A549 (cell line): Measurements from ENCODE around the gene MAD1L1. TPM values are rescaled to one million over a fixed set of nuclear protein-coding genes. Genes with fewer than 3 reads are reported as not detected.
"Not testable (repeated sequence)": the region's sequence is repeated elsewhere in the genome, so short reads cannot be mapped to it uniquely, and the experiment has no call there.

Experiments used
- ATAC-seq, 2 experiments: fragments of 200-7000 bp in 1 of 2; fragments of >200 bp in 1 of 2; cut with Nextera tagmentation in 1 of 2; cut with Tn5 transposase in 1 of 2; 3 replicates each; pipeline versions ENCODE4 v1.8.0 to v1.9.1; 2018 to 2020; ENCODE audit warnings: mild to moderate bottlenecking in 1 of 2, moderate library complexity in 1 of 2
- CTCF ChIA-PET: fragments of 300-600 bp; sonication (Branson Sonifier 250); formaldehyde crosslinking; extraction: SDS; loops from one replicate; lab custom pipeline; 2021; ENCODE audit warnings: antibody characterized with exemption, inconsistent platforms; lab: Yijun Ruan, JAX
- POLR2A ChIA-PET: fragments of 350-600 bp; formaldehyde crosslinking; extraction: SDS; loops from one replicate; lab custom pipeline; 2021; ENCODE audit warnings: antibody characterized with exemption, inconsistent platforms; lab: Yijun Ruan, JAX
- DNase-seq, 2 experiments: peaks; one replicate each; pipeline versions ENCODE4 v3.0.0 to v3.0.0-alpha.2; 2011 to 2016; ENCODE audit warnings: low read depth in 1 of 2, low spot score in 1 of 2
- FAIRE-seq: peaks from 2 replicates; lab custom pipeline; 2011; peaks lifted over from hg19 to GRCh38; lab: Jason Lieb, UNC
- H3K27ac ChIP-seq, 2 experiments: fragments of >200 bp; sonication (Bioruptor Twin); formaldehyde crosslinking; 3 replicates each; pipeline ENCODE4 v1.5.1; 2016 to 2017
- H3K4me1 ChIP-seq: fragments of >200 bp; sonication (Bioruptor Twin); formaldehyde crosslinking; 3 replicates; pipeline ENCODE4 v1.6.1; 2016
- H3K4me2 ChIP-seq: fragments of >200 bp; sonication (Bioruptor Twin); formaldehyde crosslinking; 3 replicates; pipeline ENCODE4 v1.6.1; 2016
- H3K4me3 ChIP-seq: fragments of >200 bp; sonication (Bioruptor Twin); formaldehyde crosslinking; 3 replicates; pipeline ENCODE4 v1.5.1; 2016
- H3K9me3 ChIP-seq: fragments of >200 bp; sonication (Bioruptor Twin); formaldehyde crosslinking; 3 replicates; pipeline ENCODE4 v1.6.1; 2016
- ATOH8 ChIP-seq: fragments of 250-450 bp; sonication (Bioruptor Pico); IDR thresholded peaks from 2 replicates; pipeline ENCODE4 v1.5.0; 2020; ENCODE audit warnings: low read depth, mild to moderate bottlenecking, moderate library complexity
- BHLHE40 ChIP-seq: IDR thresholded peaks from 2 replicates; pipeline ENCODE4 v1.6.1; 2012; ENCODE audit warnings: low read depth, low read length, inconsistent platforms
- EHF ChIP-seq: fragments of 250-450 bp; sonication (Bioruptor Pico); IDR thresholded peaks from 2 replicates; pipeline ENCODE4 v1.5.0; 2020; ENCODE audit warnings: mild to moderate bottlenecking
- HDAC2 ChIP-seq: fragments of 200-600 bp; sonication (generic); IDR thresholded peaks from 2 replicates; pipeline ENCODE4 v1.6.1; 2016
- HEYL ChIP-seq: fragments of 250-450 bp; sonication (Bioruptor Pico); IDR thresholded peaks from 2 replicates; pipeline ENCODE4 v1.8.0; 2021; ENCODE audit warnings: mild to moderate bottlenecking, moderate library complexity
- HOXB13 ChIP-seq: fragments of 250-450 bp; sonication (Bioruptor Pico); IDR thresholded peaks from 2 replicates; pipeline ENCODE4 v1.5.0; 2020; ENCODE audit warnings: low read depth, mild to moderate bottlenecking, moderate library complexity
- HOXB5 ChIP-seq: fragments of 250-450 bp; sonication (Bioruptor Pico); IDR thresholded peaks from 2 replicates; pipeline ENCODE4 v1.5.0; 2020; ENCODE audit warnings: mild to moderate bottlenecking, moderate library complexity
- JUN ChIP-seq, 2 experiments: fragments of >200 bp; sonication (Bioruptor Twin); formaldehyde crosslinking; IDR thresholded peaks; 2 replicates in 1 of 2; 3 replicates in 1 of 2; pipeline ENCODE4 v1.6.1; 2016 to 2017
- MAFK ChIP-seq: fragments of 450-650 bp; IDR thresholded peaks from 2 replicates; pipeline ENCODE4 v1.6.1; 2014; ENCODE audit not compliant: partially characterized antibody
- MAZ ChIP-seq: fragments of 150-350 bp; IDR thresholded peaks from 2 replicates; pipeline ENCODE4 v1.6.1; 2014; ENCODE audit warnings: antibody characterized with exemption, low read depth, low read length, borderline replicate concordance
- RAD21 ChIP-seq, 2 experiments: fragments of >200 bp in 1 of 2; sonication (Bioruptor Twin) in 1 of 2; formaldehyde crosslinking in 1 of 2; IDR thresholded peaks in 1 of 2; conservative IDR thresholded peaks in 1 of 2; 2 replicates in 1 of 2; 3 replicates in 1 of 2; pipeline ENCODE4 v1.6.1; 2012 to 2018; ENCODE audit warnings: inconsistent platforms in 1 of 2
- RFX5 ChIP-seq: fragments of 450-650 bp; IDR thresholded peaks from 2 replicates; pipeline ENCODE4 v1.7.1; 2014; ENCODE audit warnings: antibody characterized with exemption, mild to moderate bottlenecking, moderate library complexity
- RNF2 ChIP-seq: fragments of 200-600 bp; sonication (generic); IDR thresholded peaks from 2 replicates; pipeline ENCODE4 v1.6.1; 2016; ENCODE audit warnings: low read depth, mild to moderate bottlenecking, antibody characterized with exemption, moderate library complexity, borderline replicate concordance
- TFCP2L1 ChIP-seq: fragments of 250-450 bp; sonication (Bioruptor Pico); IDR thresholded peaks from 2 replicates; pipeline ENCODE4 v1.5.0; 2021; ENCODE audit warnings: mild to moderate bottlenecking
- ZNF302 ChIP-seq: fragments of 250-450 bp; sonication (Bioruptor Pico); IDR thresholded peaks from 2 replicates; pipeline ENCODE4 v1.9.0; 2021; ENCODE audit warnings: inconsistent platforms, mild to moderate bottlenecking, moderate library complexity
- ZSCAN20 ChIP-seq: fragments of 250-450 bp; sonication (Bioruptor Pico); IDR thresholded peaks from 2 replicates; pipeline ENCODE4 v1.8.0; 2022; ENCODE audit warnings: mild to moderate bottlenecking, moderate library complexity
- WGBS: methylation state at CpG from one replicate; pipeline ENCODE4 v1.1.6; 2017; ENCODE audit errors: missing lambda C conversion rate; 5-methylcytosine and 5-hydroxymethylcytosine counted together
- polyA plus RNA-seq, 4 experiments: library from polyadenylated mRNA; depleted of rRNA in 3 of 4; stranded (reverse); fragments of >200 nt; fragmentation: RNase III in 1 of 4; extraction: RNeasy Plus Mini Kit Qiagen cat#74134 plus additional on column Dnase treatment in 1 of 4; gene quantifications; 2 replicates in 3 of 4; 3 replicates in 1 of 4; pipeline ENCODE4 v1.2.3, GENCODE V29; 2011 to 2017
- TF ChIP-seq, protein P1 (sequence below): fragments of >200 bp; sonication (Bioruptor Twin); formaldehyde crosslinking; IDR thresholded peaks from 3 replicates; pipeline ENCODE4 v1.6.1; 2016

MAD1L1 gene
- polyA plus RNA-seq, 2 of the 4 experiments (the other 2 are of a cell fraction) = 13.6 to 16.6 TPM

- Histone ChIP-seq H3K4me2 (peak overlapping the region; percentile 36), H3K9me3 (no peaks in the 10 kb centered on the region)
- no peak for FAIRE-seq
- no peak for TF ChIP-seq ZSCAN20 (CRISPR knock-in tag)
- no peak for TF ChIP-seq MAFK
- TF ChIP-seq MAZ = no peak
- TF ChIP-seq, protein P1, sequence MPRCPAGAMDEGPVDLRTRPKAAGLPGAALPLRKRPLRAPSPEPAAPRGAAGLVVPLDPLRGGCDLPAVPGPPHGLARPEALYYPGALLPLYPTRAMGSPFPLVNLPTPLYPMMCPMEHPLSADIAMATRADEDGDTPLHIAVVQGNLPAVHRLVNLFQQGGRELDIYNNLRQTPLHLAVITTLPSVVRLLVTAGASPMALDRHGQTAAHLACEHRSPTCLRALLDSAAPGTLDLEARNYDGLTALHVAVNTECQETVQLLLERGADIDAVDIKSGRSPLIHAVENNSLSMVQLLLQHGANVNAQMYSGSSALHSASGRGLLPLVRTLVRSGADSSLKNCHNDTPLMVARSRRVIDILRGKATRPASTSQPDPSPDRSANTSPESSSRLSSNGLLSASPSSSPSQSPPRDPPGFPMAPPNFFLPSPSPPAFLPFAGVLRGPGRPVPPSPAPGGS = no peak
- TF ChIP-seq RNF2 = no peak
- no peak for TF ChIP-seq ATOH8 (CRISPR knock-in tag)
- TF ChIP-seq HDAC2 = no peak
- TF ChIP-seq JUN (IDR thresholded peaks at IDR 0.05) = no peak
- no peak for TF ChIP-seq BHLHE40
- TF ChIP-seq, all 56 proteins: peak for 0
- peak overlapping the region; percentile 51 to 53; a peak in 3 of 6 replicates for H3K27ac ChIP-seq
- DNase-seq = no peak
- no peak overlapping the region for H3K4me3 ChIP-seq
- H3K4me1 ChIP-seq = peaks cover 29% of the 10 kb centered on the region
- ATAC-seq = no peak
- ChIA-PET POLR2A (no interaction called here), CTCF (interaction anchor here (1.5 kb wide), 1 partner anchor 9 kb away, joined by 3 read pairs; no protein-coding TSS in a partner anchor)
- WGBS = 88% methylated on average over 4 of the region's 4 CpGs
Observed at GRCh38 chr7:2162959-2163358, 69.8 kb downstream of the MAD1L1 start.

DNA sequence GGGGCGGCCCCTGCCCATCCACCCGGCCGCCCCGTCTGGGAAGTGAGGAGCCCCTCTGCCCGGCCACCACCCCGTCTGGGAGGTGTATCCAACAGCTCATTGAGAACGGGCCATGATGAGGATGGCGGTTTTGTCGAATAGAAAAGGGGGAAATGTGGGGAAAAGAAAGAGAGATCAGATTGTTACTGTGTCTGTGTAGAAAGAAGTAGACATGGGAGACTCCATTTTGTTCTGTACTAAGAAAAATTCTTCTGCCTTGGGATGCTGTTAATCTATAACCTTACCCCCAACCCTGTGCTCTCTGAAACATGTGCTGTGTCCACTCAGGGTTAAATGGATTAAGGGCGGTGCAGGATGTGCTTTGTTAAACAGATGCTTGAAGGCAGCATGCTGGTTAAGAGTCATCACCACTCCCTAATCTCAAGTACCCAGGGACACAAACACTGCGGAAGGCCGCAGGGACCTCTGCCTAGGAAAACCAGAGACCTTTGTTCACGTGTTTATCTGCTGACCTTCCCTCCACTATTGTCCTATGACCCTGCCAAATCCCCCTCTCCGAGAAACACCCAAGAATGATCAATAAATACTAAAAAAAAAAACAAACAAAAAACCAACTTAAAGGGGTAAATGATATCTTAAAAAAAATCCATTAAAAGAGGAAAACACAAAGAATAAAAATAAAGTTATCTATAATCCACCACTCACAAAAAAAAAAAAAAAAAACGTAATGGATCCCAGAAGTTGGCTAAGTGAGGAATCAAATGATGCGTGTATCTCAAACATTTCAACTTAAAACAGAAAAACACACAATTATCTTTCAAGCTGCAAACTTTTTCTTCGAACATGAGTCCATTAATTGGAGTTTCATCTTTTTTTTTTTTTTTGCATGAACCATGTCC is 70.5 kb downstream of the MAD1L1 start:
- ATAC-seq, H3K4me3 ChIP-seq, CTCF ChIA-PET, H3K9me3 ChIP-seq, DNase-seq, POLR2A ChIA-PET, FAIRE-seq: not testable (repeated sequence)
- Histone ChIP-seq H3K4me2 (peak overlapping the region; percentile 36), H3K4me1 (peaks cover 36% of the 10 kb centered on the region), H3K27ac (peak overlapping the region; percentile 58 to 71; a peak in 5 of 6 replicates)
- TF ChIP-seq HOXB5 (CRISPR knock-in tag) = peak; percentile 66; the same call in 1 of the 2 replicates
- TF ChIP-seq ATOH8 (CRISPR knock-in tag) = 0 out of 2 replicates have a peak, but pooled peaks have one; percentile 33
- peak; percentile 80 for TF ChIP-seq ZNF302
- peak; percentile 75; the same call in 1 of the 2 replicates for TF ChIP-seq EHF (CRISPR knock-in tag)
- TF ChIP-seq HOXB13 = peak; percentile 85; the same call in 1 of the 2 replicates
- TF ChIP-seq HEYL (CRISPR knock-in tag) = peak; percentile 67; the same call in 1 of the 2 replicates
- peak; percentile 64 for TF ChIP-seq ZSCAN20 (CRISPR knock-in tag)
- 52% methylated on average over 13 of the region's 17 CpGs for WGBS

- no peak for FAIRE-seq
- no peak for DNase-seq
Observed at GRCh38 chr7:2159176-2159520, 73.6 kb downstream of the MAD1L1 start.

More at GRCh38 chr7:2159176-2159520, 73.6 kb downstream of the MAD1L1 start:
- Histone ChIP-seq H3K4me2 (no peak overlapping the region), H3K4me3 (no peak overlapping the region), H3K27ac (no peak overlapping the region), H3K4me1 (peaks cover 38% of the 10 kb centered on the region), H3K9me3 (no peaks in the 10 kb centered on the region)
- TF ChIP-seq HDAC2 = no peak
- TF ChIP-seq TFCP2L1 (CRISPR knock-in tag) = no peak
- TF ChIP-seq MAFK = no peak
- no peak for TF ChIP-seq ZNF302
- no peak for TF ChIP-seq RAD21 (conservative IDR thresholded peaks at IDR 0.05 in 1 of 2, IDR thresholded peaks at IDR 0.05 in 1 of 2)
- no peak for TF ChIP-seq RFX5
- 91% methylated on average over 8 of the region's 8 CpGs for WGBS
- no peak for ATAC-seq
- ChIA-PET POLR2A (no interaction called here), CTCF (interaction anchor here (1.7 kb wide), 1 partner anchor 46 kb away, joined by 3 read pairs; no protein-coding TSS in a partner anchor)
